SH-SY5Y (cell line): ENCODE results near the gene ABCD4.

Experiments
- GATA2 ChIP-seq: IDR thresholded peaks from 2 replicates; pipeline ENCODE4 v1.6.1; 2011; ENCODE audit warnings: mild to moderate bottlenecking, low read depth, low read length
- GATA3 ChIP-seq: IDR thresholded peaks from 2 replicates; pipeline ENCODE4 v1.6.1; 2011; ENCODE audit warnings: low read depth, mild to moderate bottlenecking, low read length, moderate library complexity

- TF ChIP-seq GATA2 (no peak), GATA3 (no peak)
These were observed 4.7 kb downstream of the ABCD4 start for GRCh38 chr14:74297986-74298385.
